GM18858 (cell line): Measurements from ENCODE around the gene LHFPL6.

ENCODE experiments used
- ATAC-seq: cut with Tn5 transposase; IDR thresholded peaks from one replicate; pipeline ENCODE4 v1.9.1; 2021; ENCODE audit not compliant: unreplicated experiment

Gene LHFPL6

DNA sequence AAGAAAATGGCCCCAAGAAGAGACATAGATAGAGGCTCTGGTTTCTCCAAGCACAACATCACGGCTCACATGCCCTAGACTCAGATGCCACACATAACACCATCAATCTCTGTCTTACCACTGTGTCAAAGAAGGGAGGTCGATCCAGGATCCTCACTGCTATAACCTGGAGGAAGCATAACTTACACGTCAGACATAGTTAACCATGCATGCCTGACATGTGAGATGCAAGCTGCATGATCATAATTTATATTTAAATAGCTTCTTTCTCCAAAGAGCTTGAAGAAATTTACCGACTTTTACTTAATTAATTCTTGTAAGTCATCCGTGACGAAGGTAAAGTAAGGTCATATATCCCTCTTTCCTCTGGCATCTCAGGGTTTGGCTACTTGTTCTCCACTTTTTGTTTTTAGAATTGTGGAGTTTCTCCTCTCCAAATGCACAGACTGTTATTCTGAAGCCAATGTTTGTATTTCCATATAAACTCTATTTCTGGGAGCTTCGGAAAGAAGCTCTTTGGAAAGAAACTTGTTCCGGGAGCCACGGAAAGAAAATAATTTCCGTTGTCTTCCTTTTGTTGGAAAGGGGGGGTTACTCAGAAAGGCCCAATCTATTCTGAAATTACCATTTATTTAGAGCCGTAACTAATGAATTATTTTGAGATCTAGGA lies 205.6 kb downstream of the LHFPL6 start:
- no peak for ATAC-seq

DNA sequence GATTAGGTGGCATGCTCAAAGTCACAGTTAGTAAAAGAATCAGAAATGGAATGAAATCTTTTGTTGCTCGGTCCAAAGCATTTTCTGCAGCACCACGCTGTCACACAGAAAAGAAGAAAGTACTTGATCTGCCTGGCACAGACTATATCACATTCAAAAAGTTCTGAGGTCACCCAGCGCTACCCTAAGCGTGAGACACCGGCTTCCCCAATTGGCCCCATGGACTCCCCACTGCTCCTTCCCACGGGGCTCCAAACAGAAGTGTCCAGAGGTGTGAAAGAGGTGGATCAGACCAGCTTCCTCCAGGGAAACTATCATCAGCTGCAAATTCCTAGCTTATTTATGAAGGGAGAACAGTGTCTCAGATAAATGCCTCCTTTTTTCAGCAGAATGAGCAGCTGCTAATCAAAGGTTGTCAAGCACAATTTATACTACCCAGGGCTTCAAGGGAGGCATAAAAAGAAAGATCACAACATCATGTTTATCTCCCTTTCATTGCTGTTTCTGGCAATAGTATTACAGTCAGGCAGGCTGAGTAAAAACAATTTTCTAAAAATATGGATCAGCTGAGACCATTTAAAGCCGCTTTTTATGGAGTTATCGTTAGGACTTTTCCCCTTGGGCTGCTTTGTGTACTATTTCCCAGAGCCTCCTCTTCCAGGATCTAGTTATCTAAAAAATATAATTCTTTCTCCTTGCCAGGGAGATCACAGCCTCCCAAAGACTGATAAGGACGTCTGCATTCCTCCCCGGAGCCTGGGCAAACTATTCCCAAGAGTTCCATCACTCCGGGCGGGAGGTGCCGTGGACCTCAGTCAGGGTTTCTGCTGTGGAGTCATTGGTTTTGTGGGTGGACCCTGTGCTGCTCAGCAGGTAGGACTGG lies 208.0 kb downstream of the LHFPL6 start:
- no peak for ATAC-seq

DNA sequence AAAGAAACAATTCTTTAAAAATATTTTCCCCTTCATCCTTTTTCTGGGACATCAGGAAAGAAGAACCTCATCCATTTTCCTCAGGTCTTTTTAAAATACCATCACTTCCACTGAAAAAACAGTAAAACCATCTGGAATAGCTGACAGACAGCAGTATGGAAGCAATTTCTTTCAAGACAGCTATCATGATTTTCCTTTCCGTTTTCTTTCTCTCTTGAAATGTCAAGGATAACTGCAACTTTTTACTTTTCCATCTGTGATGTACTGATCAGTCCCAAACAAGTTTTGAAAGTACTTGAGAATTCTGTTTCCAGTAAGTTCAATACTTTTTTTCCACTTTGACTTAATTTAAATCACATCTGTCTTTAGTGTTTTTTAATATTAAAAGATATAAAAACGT lies 211.2 kb downstream of the LHFPL6 start:
- no peak for ATAC-seq

DNA sequence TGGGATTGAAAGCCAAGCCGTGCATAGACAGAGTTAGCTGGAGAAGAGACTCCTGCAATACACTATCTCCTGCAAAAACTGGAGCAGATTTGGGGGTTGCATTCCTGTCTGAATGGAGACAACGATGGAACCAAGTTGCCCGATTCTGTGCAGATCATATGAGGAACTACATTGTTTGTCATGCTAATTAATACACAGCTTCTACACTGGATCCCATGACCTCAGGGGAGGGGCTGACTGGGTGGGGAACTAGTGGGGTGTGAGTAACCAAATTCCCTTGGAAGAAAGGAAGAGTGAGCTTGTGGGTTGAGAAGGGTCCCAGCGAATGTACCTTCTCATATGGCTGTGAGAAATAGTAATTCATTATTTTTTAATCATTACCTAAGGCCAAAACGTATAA lies 214.0 kb downstream of the LHFPL6 start:
- no peak for ATAC-seq

DNA sequence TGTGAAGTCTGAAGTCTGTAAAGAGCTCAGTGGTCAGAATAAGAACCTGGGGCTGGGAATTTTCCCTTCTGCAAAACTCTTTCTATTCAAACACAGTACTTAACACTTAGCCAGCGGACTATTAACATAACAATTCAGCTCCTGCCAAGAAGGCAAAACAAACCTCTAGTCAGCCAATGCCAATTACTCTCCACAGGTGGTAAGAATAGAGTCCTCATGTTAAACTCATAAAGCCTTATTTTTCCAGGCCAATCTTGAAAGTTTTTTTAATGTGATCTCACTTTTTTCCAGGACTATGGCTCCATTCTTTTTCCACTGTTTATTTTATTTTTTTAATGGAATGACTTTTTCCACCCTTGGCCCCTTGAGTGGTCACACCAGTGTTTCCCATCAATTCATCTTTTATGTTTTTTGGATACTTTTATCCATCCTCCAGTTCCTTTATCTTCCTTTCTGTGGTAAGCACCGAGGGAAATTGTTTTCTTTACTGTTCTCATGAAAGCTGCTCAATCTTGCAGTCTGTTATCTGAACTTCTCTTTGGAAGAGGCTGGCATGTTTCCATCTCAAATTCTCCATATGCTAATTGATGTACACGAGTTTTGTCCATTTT lies 217.3 kb downstream of the LHFPL6 start:
- ATAC-seq: no peak

DNA sequence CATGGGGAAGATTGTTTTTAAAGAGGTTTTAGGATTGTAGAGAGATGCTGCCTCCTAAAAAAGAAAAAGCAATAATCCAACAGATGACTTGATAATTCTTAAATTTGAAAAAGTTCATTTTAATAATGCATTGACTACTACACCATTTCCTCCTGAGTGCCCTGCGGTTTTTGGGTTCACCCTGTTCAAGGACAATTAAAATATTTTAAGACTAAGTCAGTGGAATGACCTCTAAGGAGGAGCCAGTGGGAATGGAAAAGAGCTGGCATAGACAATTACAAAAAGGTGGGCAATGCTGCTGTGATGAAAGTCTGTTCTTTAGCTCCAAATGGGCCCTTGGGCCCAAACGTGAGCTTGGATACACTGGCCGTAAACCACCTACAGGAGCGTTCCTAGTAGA lies 217.8 kb downstream of the LHFPL6 start:
- no peak for ATAC-seq

DNA sequence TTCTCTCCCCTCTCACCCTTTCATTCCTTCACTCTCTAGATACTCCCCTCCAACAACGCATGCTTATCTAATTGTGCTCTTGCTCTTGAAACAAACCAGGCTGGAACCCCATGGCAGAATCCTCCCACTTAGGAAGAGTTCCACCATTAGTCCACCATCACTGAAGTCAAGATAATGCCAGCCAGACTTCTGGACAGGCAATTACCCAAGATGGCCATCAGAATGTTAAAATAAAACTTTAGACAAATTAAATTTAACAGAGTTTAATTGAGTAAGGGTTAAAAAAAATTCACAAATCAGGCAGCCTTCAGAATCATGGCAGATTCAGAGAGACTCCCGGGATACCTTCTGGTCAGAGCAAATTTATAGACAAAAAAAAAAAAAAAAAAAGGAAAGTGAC lies 221.5 kb downstream of the LHFPL6 start:
- no peak for ATAC-seq

DNA sequence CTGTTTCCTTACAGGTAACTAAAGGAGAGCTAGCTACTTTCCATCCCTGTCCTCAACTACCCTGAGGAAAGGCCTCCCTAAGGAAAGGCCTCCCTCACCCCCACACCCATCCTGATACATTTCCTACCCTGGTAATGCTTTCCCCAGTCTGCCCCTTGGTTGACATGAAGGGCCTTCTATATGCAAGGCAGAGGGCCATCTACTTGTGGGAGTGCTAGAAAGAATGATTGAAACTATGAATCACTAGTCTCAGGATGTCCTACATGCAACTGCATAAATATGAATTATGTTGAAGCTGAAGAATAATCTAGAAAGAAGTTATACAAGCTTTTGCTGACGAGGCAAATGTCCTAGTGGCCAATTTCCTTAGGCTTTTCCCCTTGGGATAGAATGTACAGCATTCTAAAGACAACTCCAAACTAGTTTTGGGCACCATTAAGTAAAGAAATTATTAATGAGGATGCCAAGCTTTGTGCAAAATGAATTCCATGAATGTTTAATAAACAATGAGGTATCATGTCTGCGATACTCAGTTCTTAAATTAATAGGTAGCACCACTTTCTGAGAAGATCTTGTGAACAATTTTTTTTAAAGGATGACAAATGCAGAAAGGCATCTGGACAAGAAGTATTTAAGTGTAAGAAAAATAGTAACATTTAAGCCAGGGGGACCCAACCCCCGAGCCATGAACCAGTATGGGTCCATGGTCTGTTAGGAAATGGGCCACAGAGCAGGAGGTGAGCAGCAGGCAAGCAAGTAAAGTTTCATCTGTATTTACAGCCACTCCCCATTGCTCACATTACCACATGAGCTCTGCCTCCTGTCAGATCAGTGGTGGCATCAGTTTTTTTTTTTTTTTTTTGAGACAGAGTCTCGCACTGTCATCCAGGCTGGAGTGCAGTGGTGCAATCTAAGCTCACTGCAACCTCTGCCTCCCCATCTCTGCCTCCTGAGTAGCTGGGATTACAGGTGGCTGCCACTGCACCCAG lies 223.0 kb downstream of the LHFPL6 start:
- no peak for ATAC-seq

DNA sequence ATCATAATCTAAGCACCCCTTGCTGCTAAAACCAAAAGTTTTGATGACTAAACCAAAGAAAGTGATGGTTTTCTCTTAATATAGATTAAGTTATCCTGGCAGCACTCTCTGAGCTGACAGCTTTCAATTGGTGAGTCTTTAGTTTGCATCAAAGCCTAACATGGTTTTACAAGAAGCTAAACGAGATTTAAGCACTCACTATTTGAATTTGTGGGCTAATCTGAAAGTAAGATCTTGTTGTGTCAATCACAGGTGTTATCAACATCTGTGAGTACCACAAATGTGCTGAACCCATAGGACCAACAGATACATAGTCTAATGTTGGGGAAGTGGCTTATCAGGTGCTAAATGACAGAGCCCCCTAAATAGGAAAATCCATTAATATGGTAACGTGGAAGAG lies 223.9 kb downstream of the LHFPL6 start:
- peak; percentile 94 for ATAC-seq

DNA sequence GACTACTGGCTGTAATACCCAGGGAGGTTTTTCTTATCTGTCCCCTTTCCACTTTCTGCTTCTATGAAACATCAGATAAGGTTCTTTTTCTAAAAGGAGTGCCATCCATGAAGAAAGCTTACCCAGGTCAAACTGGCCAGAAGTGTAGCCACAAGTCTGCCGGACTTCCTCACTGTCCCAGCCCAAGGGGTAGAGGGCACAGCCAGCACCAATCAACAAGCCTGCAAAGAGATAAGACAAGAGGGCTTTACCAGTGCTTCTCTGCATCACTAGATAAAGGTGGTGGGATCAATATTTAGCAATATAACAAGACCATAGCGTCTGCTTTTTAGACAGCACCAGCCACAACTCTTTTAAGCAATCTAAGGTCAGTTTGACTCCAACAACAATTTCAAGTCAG lies 224.7 kb downstream of the LHFPL6 start:
- ATAC-seq: no peak

DNA sequence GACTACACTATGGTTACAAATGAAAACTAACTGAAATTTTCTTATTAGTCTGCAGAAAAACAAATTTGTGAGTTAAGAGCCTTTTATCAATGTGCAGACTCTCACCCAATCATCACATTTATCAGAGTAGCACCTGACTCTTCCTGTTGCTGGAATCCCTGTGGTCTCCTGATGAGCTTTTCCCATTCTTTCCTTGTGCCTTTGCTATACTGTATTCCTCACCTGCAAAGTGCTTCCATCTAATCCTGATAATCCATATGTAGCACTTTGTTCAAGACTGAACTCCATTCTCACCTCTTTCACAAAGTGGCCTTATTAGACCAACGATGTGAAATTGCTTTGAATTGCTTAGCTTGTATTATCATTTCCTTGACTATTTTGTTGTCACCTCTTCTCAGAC lies 225.3 kb downstream of the LHFPL6 start:
- no peak for ATAC-seq

DNA sequence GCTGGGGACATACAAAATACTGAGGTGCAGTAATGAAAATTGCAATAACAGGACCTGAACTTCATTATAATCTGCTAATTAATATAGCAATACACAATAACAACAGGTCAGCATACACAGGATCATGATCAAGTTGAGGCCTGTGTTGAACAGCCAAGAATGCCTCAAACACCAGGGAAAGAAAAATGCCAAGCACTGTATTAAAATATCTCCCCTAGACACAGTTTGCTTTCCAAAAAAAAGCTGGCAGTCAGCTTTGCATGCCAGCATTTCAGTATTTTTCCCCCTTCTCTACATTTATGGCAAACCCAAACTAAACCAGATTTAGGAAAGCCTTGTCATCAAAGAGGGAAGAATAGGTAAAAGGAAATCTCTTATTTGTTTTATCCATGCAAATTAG lies 226.9 kb downstream of the LHFPL6 start:
- ATAC-seq: no peak

DNA sequence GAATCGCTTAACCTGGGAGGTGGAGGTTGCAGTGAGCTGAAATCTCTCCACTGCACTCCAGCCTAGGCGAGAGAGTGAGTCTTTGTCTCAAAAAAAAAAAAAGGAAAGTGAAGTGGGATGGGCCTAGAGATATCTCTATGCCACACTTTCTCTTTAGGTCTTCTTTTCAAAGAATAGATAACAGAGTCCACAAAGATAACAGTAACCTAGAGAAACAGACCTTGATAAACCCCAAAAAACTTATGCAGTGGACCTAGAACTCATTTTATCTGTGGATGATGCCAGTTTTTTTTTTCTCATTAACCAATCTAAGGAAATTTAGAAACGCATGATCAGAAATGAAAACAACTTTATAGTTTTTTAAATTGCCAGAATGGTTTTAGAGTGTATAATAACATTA lies 227.4 kb downstream of the LHFPL6 start:
- no peak for ATAC-seq

DNA sequence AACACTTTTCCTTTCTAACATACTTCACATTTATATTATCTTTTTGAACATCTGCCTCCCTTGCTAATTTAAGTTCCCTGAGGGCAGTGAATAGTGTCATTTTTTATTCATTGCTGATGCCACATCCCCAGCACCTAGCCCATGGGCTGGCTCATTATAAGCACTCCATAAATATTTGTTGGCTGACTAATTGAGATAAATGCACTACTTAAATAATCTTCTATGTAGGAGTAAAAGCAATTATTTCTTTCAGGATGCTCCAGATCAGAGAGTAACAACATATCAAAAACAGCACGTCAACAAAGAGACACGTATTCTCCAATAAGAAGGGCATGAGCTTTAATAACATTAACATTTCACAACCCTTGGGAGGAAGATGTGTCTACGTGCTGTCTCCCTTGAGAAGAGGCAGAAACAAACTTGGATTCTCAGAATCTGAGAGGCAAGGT lies 228.2 kb downstream of the LHFPL6 start:
- no peak for ATAC-seq

DNA sequence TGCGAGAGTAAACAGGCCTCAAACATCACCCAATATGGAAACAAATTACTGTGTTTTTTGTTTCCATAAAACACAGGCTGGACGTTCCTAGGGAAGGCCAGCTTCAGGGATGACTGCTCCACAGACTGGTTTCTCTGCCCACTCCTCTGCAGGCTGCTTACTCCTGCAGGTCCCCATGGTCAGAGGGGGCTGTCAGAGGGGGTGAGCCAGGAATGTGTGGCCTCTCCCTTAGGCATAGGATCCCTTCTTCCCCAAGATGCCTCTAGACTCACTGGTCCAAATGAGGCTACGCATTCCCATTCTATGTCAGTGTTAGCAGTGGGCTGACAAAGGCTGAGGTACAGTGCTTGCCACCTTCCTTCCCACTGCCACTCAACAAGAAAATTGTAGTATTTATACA lies 229.8 kb downstream of the LHFPL6 start:
- ATAC-seq: no peak

DNA sequence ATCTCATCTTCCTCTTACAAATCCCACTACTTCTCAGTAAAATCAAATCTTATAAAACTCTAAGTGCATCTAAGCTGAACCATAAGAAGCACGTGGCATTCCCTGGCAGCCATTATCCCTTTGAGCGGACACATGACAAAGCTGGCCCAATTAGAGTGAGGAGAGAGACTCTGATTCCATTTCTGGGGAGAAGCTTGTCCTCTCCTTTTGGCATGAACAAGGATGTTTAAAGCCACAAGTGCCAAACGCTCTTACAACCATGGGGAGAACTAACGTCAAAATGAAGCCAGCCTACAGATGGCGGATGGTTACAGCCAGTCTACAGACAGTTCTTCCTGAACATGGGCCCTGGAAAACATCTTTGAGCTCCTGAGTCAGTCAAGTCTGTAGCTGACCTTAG lies 231.3 kb downstream of the LHFPL6 start:
- no peak for ATAC-seq

DNA sequence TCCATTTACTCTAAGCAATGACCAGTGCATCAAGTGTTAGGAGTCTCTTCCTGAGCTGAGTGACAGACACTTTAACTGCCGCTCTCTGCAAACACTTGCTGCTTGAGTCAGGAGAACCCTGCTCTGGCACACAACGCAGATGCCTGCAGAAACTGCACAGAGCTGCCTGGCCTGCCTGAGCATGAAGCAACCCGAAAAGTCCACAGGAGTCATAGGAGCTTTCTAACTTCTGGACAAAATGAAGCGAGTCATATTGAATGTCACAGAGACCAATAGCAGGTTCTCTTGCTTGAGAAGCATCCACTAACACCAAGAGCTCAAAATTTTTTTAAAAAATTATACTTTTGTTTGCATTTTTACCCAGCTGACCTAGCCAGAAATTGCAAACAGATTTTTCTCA lies 232.4 kb downstream of the LHFPL6 start:
- ATAC-seq: no peak

DNA sequence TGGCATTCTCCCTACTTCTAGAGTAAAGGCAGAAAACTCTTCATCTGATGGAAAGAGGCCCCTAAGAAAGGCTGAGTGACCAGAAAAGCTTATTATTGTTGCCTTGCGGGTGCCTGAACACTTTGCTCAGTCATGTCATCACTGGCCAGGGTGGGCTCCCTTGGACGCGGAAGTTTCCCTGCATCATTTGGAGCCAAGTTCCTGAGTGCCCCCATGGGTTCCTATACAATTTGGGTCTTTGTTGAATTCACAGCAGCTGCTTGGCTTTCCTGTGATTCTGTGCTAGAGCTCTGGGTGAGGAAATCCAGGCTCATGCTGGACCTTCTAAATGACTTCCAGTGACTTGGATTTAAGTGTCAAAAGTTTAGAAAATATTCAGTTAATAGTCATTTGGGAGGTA lies 232.9 kb downstream of the LHFPL6 start:
- ATAC-seq: no peak

DNA sequence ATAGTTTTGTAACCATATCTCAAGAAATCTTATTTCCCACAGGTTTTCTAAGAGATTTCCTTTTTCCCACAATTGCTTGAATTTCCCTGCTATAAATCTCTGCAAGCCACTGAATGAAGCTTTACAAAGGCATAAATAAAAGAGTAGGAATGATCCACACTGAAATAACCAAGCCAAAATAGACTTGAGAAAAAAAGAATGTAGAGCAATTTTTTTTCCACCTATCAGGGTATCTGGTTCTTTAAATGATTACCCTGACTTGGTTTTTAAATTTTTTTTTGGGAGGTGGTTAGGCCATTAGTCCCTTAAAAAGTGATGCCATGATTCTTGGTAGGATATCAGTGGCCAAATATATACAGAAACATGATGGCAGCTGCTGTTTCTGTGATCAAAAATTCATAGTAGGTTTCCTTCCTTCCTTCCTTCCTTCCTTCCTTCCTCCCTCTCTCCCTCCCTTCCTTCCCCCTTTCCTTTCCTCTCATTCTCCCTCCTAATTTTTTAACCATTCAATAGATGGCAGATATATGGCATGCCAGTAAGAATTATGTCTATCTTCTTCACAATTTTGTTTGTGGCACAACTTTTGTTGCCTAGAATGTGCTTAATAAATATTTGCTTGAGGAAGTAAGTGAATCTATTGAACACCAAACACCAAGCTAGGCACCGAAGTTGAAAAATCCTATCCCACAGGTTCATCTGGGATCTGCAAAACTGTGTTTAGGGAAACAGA lies 233.7 kb downstream of the LHFPL6 start:
- ATAC-seq: no peak

DNA sequence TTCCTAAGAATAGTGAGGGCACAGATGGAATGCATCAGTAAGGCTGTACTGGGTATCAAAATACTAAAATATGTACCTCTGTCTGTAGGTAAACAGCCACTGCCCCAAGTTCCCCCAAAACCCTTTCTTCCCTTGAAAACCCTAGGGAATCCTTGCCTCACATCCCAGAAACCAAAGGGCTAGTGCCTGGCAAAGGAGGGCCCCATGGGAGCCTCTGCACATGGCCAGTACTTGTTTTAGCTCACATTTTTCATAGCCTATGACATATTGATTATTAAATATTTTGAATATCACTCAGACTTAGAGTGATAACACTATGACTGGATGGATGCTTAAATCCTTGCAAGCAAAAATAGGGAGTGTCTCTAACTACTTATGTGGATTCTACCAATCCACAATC lies 237.1 kb downstream of the LHFPL6 start:
- no peak for ATAC-seq
